ENCODE results near the gene BST1.
A peak's percentile ranks its signal among the peaks of the same experiment; 100 is the strongest.
"Not testable (repeated sequence)": the region's sequence is repeated elsewhere in the genome, so short reads cannot be mapped to it uniquely, and the experiment has no call there.

The BST1 gene

DNA sequence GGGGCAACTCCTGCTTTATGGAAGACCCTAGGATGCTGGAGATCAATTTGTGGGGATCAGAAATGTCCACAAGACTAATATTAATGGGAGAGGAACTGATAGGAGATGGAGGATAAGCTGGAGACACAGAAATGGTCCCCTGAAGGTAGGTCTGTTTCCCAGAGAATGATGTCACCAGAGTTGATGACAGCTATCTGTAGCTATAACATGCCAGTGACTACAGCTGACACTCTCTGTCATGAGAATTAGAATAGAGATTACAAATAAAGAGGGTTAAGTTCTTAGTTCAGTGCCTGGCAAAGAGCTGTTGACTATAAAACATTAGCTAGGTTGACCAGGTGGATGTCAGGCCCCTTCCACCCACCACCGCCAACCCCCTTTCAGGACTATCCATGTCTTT lies 9.3 kb downstream of the BST1 start:
- no peak for DNase-seq (ENCODE audit: low read depth)

DNA sequence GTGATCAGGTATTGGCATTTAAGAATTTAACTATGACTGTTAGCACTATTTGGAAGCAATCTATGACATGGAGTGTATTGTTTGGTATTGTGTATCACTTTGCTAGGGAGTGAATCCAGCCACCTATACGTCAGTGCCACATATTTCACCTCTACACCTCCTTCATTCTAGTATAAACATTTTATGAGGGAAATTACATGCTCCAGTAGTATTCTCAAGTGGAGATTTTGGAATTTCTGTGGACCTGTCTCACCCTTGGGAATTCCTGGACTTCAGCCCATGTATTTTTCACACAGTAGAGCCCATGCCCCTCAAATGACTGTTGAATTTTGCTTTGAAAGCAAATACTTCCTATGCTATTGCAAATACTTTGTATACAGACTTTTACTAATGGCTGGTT lies 11.3 kb downstream of the BST1 start:
- no peak for DNase-seq (ENCODE audit: low read depth)

GRCh38 chr4:15714646-15715435 lies 12.0 kb downstream of the BST1 start:
- no peak for DNase-seq (ENCODE audit: low read depth)

GRCh38 chr4:15716115-15716514 lies 13.2 kb downstream of the BST1 start:
- DNase-seq (ENCODE audit: low read depth): no peak

GRCh38 chr4:15717086-15717485 lies 14.2 kb downstream of the BST1 start:
- peak; percentile 39 for DNase-seq (ENCODE audit: low read depth)

- DNase-seq (ENCODE audit: low read depth): no peak
These were observed 15.0 kb downstream of the BST1 start for GRCh38 chr4:15717657-15718416.

GRCh38 chr4:15718465-15718864 lies 15.6 kb downstream of the BST1 start:
- no peak for DNase-seq (ENCODE audit: low read depth)

DNA sequence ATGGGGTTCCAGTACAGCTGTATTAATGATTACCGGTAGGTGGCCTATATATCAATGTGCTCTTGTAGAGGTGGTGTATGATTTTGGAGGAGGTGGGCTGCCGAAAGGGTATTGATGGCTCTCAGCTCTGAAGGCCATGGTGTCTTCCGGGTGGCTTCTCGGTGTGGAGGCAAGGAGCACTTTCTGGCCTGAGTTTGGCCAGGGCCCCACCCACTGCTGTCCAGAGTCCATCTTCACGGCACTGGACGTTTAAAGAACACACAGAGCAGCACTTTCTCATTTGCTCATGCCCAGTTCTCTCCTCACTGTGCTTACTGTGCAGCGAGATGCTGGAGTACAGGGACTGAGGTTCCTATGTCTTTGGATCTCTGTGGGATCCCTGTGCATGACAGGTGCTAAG lies 16.1 kb downstream of the BST1 start:
- DNase-seq (ENCODE audit: low read depth): no peak

GRCh38 chr4:15719506-15719905 lies 16.6 kb downstream of the BST1 start:
- DNase-seq (ENCODE audit: low read depth): no peak

GRCh38 chr4:15720851-15721250 lies 18.0 kb downstream of the BST1 start:
- no peak for DNase-seq (ENCODE audit: low read depth)

- DNase-seq (ENCODE audit: low read depth): no peak
These were observed 22.7 kb downstream of the BST1 start for GRCh38 chr4:15725608-15726007.

- no peak for DNase-seq (ENCODE audit: low read depth)
These were observed 27.2 kb downstream of the BST1 start for GRCh38 chr4:15729910-15730533.

DNA sequence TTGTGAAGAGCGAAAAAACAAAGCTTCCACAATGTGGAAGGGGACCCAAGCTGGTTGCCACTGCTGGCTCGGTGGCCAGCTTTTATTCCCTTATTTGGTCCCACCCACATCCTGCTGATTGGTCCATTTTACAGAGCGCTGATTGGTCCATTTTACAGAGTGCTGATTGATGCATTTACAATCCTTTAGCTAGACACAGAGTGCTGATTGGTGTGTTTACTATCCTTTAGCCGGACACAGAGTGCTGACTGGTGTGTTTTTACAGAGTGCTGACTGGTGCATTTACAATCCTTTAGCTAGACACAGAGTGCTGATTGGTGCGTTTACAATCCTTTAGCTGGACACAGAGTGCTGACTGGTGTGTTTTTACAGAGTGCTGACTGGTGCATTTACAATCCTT lies 30.2 kb downstream of the BST1 start:
- DNase-seq (ENCODE audit: low read depth): not testable (repeated sequence)

- DNase-seq (ENCODE audit: low read depth): no peak
These were observed 32.7 kb downstream of the BST1 start for GRCh38 chr4:15735536-15735935.

- no peak for DNase-seq (ENCODE audit: low read depth)
These were observed 33.7 kb downstream of the BST1 start for GRCh38 chr4:15736514-15737050.

- DNase-seq (ENCODE audit: low read depth): no peak
These were observed 34.4 kb downstream of the BST1 start for GRCh38 chr4:15737255-15737654.

- no peak for DNase-seq (ENCODE audit: low read depth)
These were observed 36.0 kb downstream of the BST1 start for GRCh38 chr4:15738877-15739276.

DNA sequence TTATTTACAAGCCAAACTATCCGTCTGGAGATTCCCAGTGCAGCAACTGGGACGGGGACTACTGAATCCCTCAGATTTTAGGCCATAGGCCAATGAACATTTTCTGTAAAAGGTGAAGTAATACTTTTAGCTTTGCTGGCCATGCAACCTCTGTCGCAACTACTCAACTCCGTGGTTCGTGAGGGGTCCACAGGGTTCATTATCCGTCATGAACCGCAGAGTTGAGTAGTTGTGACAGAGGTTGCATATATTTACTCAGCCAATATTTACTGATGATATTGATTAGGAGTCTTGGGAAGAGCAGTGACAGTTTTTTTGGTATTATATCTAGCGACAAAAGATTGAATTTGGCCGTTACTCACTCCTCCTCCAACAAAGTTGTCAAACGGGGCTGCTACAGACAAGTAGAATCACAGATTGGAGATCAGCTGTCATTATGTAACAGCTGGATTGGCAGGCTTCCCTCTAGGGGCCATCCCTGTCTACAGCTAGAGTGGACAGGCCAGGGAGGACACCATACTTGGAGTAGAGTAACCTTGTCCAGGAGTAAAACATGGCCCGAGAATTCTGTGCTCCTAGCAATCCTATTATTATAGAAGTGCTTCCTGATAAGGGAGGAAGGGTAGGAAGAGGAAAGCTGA lies 38.0 kb downstream of the BST1 start:
- DNase-seq (ENCODE audit: low read depth): no peak

DNA sequence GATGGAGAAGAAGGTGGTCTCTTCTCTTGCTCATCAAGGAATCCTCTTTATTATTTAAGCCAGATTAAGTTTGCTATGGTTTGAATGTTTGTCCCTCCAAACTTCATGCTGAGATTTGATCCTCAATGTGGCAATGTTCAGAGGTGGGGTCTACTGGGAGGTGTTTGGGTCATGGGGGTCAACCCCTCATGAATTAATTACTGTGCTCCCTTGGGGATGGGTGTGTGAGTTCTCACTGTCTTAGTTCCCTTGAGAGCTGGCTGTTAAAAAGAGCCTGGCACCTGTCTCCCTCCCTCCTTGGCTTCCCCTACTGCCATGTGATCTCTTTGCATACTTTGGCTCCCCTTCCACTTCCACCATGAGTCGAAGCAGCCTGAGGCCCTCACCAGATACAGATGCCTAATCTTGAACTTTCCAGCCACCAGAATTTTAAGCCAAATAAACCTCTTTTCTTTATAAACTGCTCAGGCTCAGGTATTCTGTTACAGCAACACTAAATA lies 39.3 kb downstream of the BST1 start:
- no peak for DNase-seq (ENCODE audit: low read depth)

DNA sequence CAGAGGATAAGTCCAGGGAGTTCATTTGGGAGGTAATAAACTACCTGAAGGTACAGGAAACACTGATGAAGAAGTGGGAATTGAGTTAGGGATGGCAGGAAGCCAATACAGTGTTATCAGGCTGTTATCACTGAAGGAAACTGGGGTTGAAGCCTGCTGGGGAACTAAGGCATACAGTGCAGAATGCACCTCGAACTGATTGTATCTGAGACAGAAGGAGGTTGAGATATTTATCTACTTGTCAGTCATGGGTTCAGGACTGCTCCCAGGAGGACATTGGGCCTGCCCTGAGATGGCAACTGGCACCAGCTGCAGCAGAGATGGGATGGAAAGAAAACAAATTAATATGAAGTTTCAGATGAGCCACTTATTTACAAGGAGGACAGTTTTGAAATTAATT lies 39.8 kb downstream of the BST1 start:
- no peak for DNase-seq (ENCODE audit: low read depth)

GRCh38 chr4:15744016-15744545 lies 41.2 kb downstream of the BST1 start:
- DNase-seq (ENCODE audit: low read depth): no peak

DNA sequence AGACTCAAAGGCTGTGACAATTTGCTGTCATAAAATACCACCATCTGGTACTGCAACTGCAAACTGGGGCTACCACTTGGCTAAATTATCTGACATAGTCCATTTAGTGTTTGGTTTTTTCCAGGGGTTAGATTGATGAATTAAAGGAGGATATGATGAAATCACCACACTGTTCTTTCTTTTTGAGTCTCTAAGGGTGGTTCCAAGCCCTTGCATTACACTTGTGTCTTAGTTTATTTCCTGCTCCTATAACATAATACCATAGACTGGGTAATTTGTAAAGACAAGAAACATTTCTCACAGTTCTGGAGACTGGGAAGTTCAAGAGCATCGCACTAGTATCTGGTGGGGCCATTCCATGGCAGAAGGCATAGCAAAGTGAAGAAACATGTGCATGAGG lies 43.2 kb downstream of the BST1 start:
- DNase-seq (ENCODE audit: low read depth): no peak
